Endothelial cell of umbilical vein (primary cell): ENCODE measurements around the gene LMLN. TPM values are rescaled to one million over a fixed set of nuclear protein-coding genes. Genes with fewer than 3 reads are reported as not detected.

Experiments used
- BruUV-seq: library from RNA; stranded (reverse); fragments of 400-500 nt; replicated peaks from 2 replicates; lab custom pipeline; 2021; lab: Mats Ljungman, UMichigan
- CTCF ChIA-PET: fragments of 300-600, 350-600 bp; sonication (Branson Sonifier 250); formaldehyde crosslinking; loops from one replicate; lab custom pipeline; 2021; ENCODE audit warnings: antibody characterized with exemption, inconsistent platforms; lab: Charles Lee
- POLR2A ChIA-PET: fragments of 300-600, 350-600 bp; sonication (Branson Sonifier 250); formaldehyde crosslinking; loops from one replicate; lab custom pipeline; 2021; ENCODE audit warnings: antibody characterized with exemption, inconsistent platforms; lab: Charles Lee
- DNase-seq: peaks from one replicate; pipeline ENCODE4 v3.0.0-alpha.2; 2011; ENCODE audit warnings: low read depth, low spot score
- FAIRE-seq: peaks from 2 replicates; lab custom pipeline; 2011; peaks lifted over from hg19 to GRCh38; lab: Jason Lieb, UNC
- H2AFZ ChIP-seq: 2 replicates; pipeline ENCODE4 v1.6.0; 2012; ENCODE audit warnings: low read depth, low read length, control low read depth, inconsistent platforms
- H3K27ac ChIP-seq: 2 replicates; pipeline ENCODE4 v1.5.1; 2011; ENCODE audit warnings: low read depth, mild to moderate bottlenecking, control low read depth, low read length, moderate library complexity; ENCODE audit not compliant: insufficient read depth
- H3K27me3 ChIP-seq, 2 experiments: 2 replicates each; pipeline versions ENCODE4 v1.6.0 to v1.6.1; 2011; ENCODE audit warnings: low read length in 2 of 2, mixed read lengths in 1 of 2; ENCODE audit not compliant: control insufficient read depth in 2 of 2, insufficient read depth in 2 of 2
- H3K36me3 ChIP-seq, 2 experiments: 2 replicates in 1 of 2; 3 replicates in 1 of 2; pipeline ENCODE4 v1.5.1; 2011; ENCODE audit warnings: low read length in 2 of 2, mild to moderate bottlenecking in 1 of 2, moderate library complexity in 1 of 2; ENCODE audit not compliant: control insufficient read depth in 2 of 2, insufficient read depth in 2 of 2; ENCODE audit errors: extremely low read depth in 1 of 2
- H3K4me1 ChIP-seq: 3 replicates; pipeline ENCODE4 v1.5.1; 2011; ENCODE audit warnings: mild to moderate bottlenecking, low read length; ENCODE audit not compliant: control insufficient read depth, insufficient read depth; ENCODE audit errors: extremely low read depth
- H3K4me2 ChIP-seq: 2 replicates; pipeline ENCODE4 v1.6.1; 2011; ENCODE audit warnings: low read length, control low read depth, mixed read lengths; ENCODE audit not compliant: insufficient read depth
- H3K4me3 ChIP-seq, 3 experiments: fragments of 200-600 bp in 1 of 3; sonication (generic), shearing (Covaris generic) in 1 of 3; replicated peaks in 1 of 3; 2 replicates each; pipeline ENCODE4 v1.5.1; 2011 to 2016; ENCODE audit warnings: control low read depth in 3 of 3, low read length in 3 of 3, mild to moderate bottlenecking in 2 of 3, inconsistent platforms in 1 of 3, low read depth in 1 of 3, moderate library complexity in 1 of 3; ENCODE audit not compliant: insufficient read depth in 1 of 3
- H3K79me2 ChIP-seq: 2 replicates; pipeline ENCODE4 v1.6.0; 2012; ENCODE audit warnings: low read length, inconsistent platforms; ENCODE audit not compliant: control insufficient read depth, insufficient read depth
- H3K9ac ChIP-seq: replicated peaks from 2 replicates; pipeline ENCODE3; 2011; ENCODE audit warnings: low read length, control low read depth; ENCODE audit not compliant: insufficient read depth; ENCODE audit errors: extremely low read depth
- H3K9me1 ChIP-seq: replicated peaks from 3 replicates; pipeline ENCODE4 v1.6.0; 2011; ENCODE audit warnings: mild to moderate bottlenecking, low read length; ENCODE audit not compliant: control insufficient read depth, insufficient read depth; ENCODE audit errors: extremely low read depth
- H3K9me3 ChIP-seq: replicated peaks from 2 replicates; pipeline ENCODE4 v1.5.1; 2012; ENCODE audit warnings: low read length, inconsistent platforms; ENCODE audit not compliant: control insufficient read depth, insufficient read depth
- H4K20me1 ChIP-seq: replicated peaks from 2 replicates; pipeline ENCODE3; 2011; ENCODE audit warnings: mild to moderate bottlenecking, low read length; ENCODE audit not compliant: control insufficient read depth, insufficient read depth; ENCODE audit errors: extremely low read depth
- CTCF ChIP-seq, 2 donors: IDR thresholded peaks; 1 replicate in 1 of 2; 2 replicates in 1 of 2; pipeline ENCODE4 v1.5.1; 2011; ENCODE audit warnings: low read length in 2 of 2, mild to moderate bottlenecking in 2 of 2, moderate library complexity in 2 of 2, control low read depth in 1 of 2, inconsistent platforms in 1 of 2, low read depth in 1 of 2; ENCODE audit not compliant: insufficient read depth in 1 of 2; ENCODE audit errors: extremely low read depth in 1 of 2
- EZH2 ChIP-seq: IDR thresholded peaks from 2 replicates; pipeline ENCODE4 v1.6.1; 2012; ENCODE audit warnings: borderline replicate concordance, low read depth, mild to moderate bottlenecking, moderate library complexity, low read length, inconsistent platforms; ENCODE audit not compliant: severe bottlenecking
- FOS ChIP-seq: IDR thresholded peaks from 2 replicates; pipeline ENCODE4 v1.6.1; 2011; ENCODE audit warnings: mild to moderate bottlenecking, low read length, moderate library complexity, borderline replicate concordance; ENCODE audit not compliant: insufficient read depth
- GATA2 ChIP-seq: IDR thresholded peaks from 2 replicates; pipeline ENCODE4 v1.7.0; 2011; ENCODE audit warnings: low read depth, mild to moderate bottlenecking, moderate library complexity, mixed read lengths, low read length; ENCODE audit not compliant: insufficient read length, insufficient read depth
- JUN ChIP-seq: IDR thresholded peaks from 2 replicates; pipeline ENCODE4 v1.6.1; 2011; ENCODE audit warnings: borderline replicate concordance, low read depth; ENCODE audit not compliant: insufficient read length, insufficient read depth
- MAX ChIP-seq: IDR thresholded peaks from 2 replicates; pipeline ENCODE4 v1.6.1; 2011; ENCODE audit not compliant: insufficient read depth, insufficient read length
- MYC ChIP-seq: IDR thresholded peaks from one replicate; pipeline ENCODE4 v1.6.1; 2011; ENCODE audit warnings: mild to moderate bottlenecking, low read depth, low read length
- POLR2A ChIP-seq: IDR thresholded peaks from 2 replicates; pipeline ENCODE4 v1.6.1; 2012; ENCODE audit warnings: low read depth, mild to moderate bottlenecking, control low read depth, low read length
- POLR2AphosphoS5 ChIP-seq: IDR thresholded peaks from 2 replicates; pipeline ENCODE4 v1.6.1; 2012; ENCODE audit warnings: low read depth, mild to moderate bottlenecking, control low read depth, low read length, moderate library complexity; ENCODE audit not compliant: insufficient read depth
- dilution Hi-C: fragments of 300-500 bp; cut with MboI; formaldehyde crosslinking; loops from one replicate; pipeline ENCODE4 v1.15.0; 2019; ENCODE audit warnings: low sequenced_read_pairs; ENCODE audit not compliant: extremely low pct_ligation_motif_present
- intact Hi-C: fragments of 100-400 bp; cut with micrococcal nuclease; formaldehyde crosslinking; loops from one replicate; pipeline ENCODE4 v1.10.0; 2022
- polyA plus RNA-seq, 4 experiments: library from polyadenylated mRNA; depleted of rRNA in 3 of 4; stranded (reverse) in 3 of 4; unstranded in 1 of 4; fragments of >200 nt; gene quantifications; 2 replicates each; pipeline versions ENCODE4 v1.2.1 to v1.2.3, GENCODE V29; 2011 to 2012; ENCODE audit warnings: missing spikeins in 1 of 4
- total RNA-seq: library from RNA; stranded (reverse); gene quantifications from 2 replicates; pipeline ENCODE4 v1.2.3, GENCODE V29; 2021

Gene LMLN
- total and polyA plus RNA-seq, 2 donors (not counting 3 experiments of a cell fraction or from before 2014, with no cell fraction given): 4.8 to 6.5 TPM

DNA sequence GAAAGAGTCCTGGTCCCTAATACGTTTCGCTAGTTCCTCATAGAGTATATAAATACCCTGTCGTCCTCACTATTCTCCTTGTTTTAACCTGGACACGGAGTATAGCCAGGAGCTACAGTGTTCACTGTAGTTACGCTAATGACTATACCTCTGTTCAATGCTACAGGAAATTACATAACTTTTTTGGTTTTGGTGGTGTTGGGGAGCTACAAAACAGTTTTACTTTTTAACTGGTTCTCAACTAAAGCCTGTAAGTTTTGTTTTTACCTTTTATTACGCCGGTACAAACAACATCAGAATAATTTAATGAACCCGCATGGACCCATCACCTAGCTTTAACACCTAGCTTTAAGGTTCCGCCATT lies 1.5 kb downstream of the LMLN start:
- no peaks in the 10 kb centered on the region for H3K27me3 ChIP-seq
- H3K9ac ChIP-seq: no peak overlapping the region
- BruUV-seq: no TSS peak
- no peak overlapping the region for H2AFZ ChIP-seq
- no peak for TF ChIP-seq GATA2
- TF ChIP-seq POLR2AphosphoS5: no peak
- no peak for TF ChIP-seq CTCF (IDR thresholded peaks at IDR 0.05; ENCODE audit: extremely low read depth in 1 of 2, insufficient read depth in 1 of 2, low read depth in 1 of 2, low read length in 2 of 2)
- TF ChIP-seq POLR2A: no peak
- no peak for TF ChIP-seq MYC
- TF ChIP-seq FOS: no peak
- no peak for TF ChIP-seq JUN
- no peak for TF ChIP-seq EZH2
- TF ChIP-seq MAX: no peak
- dilution Hi-C loops: no loop called here
- H3K4me3 ChIP-seq: no peak overlapping the region
- H3K36me3 ChIP-seq: no peaks in the 10 kb centered on the region
- H3K9me3 ChIP-seq: no peaks in the 10 kb centered on the region
- no peak overlapping the region for H3K27ac ChIP-seq
- H3K4me2 ChIP-seq: no peak overlapping the region
- intact Hi-C loops: loop anchor here (5.0 kb wide), 1 partner anchor 121 kb away; no protein-coding TSS in a partner anchor
- CTCF ChIA-PET: interaction anchor here (0.9 kb wide), 1 partner anchor 119 kb away, joined by 3 read pairs; no protein-coding TSS in a partner anchor
- no peaks in the 10 kb centered on the region for H3K9me1 ChIP-seq
- H3K4me1 ChIP-seq: peaks cover 15% of the 10 kb centered on the region
- FAIRE-seq (no peak), DNase-seq (no peak)
- H4K20me1 ChIP-seq: no peaks in the 10 kb centered on the region
- no peaks in the 10 kb centered on the region for H3K79me2 ChIP-seq
- POLR2A ChIA-PET: no interaction called here
